HG03520 (cell line): ENCODE results near the gene DHCR24.
"Not testable (repeated sequence)": the region's sequence is repeated elsewhere in the genome, so short reads cannot be mapped to it uniquely, and the experiment has no call there.

Experiments used
- ATAC-seq: cut with Tn5 transposase; IDR thresholded peaks from one replicate; pipeline ENCODE4 v1.9.1; 2021; ENCODE audit warnings: mild to moderate bottlenecking, moderate library complexity; ENCODE audit not compliant: unreplicated experiment

Gene DHCR24

GRCh38 chr1:54888080-54888733, 1.2 kb upstream of the DHCR24 start:
- ATAC-seq, result no peak

GRCh38 chr1:54887665-54888071, 673 bp upstream of the DHCR24 start:
- no peak for ATAC-seq

GRCh38 chr1:54885807-54886723, 930 bp downstream of the DHCR24 start:
- no peak for ATAC-seq

GRCh38 chr1:54885237-54885679, 1.7 kb downstream of the DHCR24 start:
- no peak for ATAC-seq

- no peak for ATAC-seq
Observed at GRCh38 chr1:54884768-54885167, 2.2 kb downstream of the DHCR24 start.

GRCh38 chr1:54884135-54884586, 2.8 kb downstream of the DHCR24 start:
- ATAC-seq, result no peak

- ATAC-seq, result no peak
Observed at GRCh38 chr1:54883349-54884102, 3.5 kb downstream of the DHCR24 start.

- ATAC-seq, result no peak
Observed at GRCh38 chr1:54882519-54882918, 4.5 kb downstream of the DHCR24 start.

- ATAC-seq, result not testable (repeated sequence)
Observed at GRCh38 chr1:54881604-54882003, 5.4 kb downstream of the DHCR24 start.

GRCh38 chr1:54879872-54880271, 7.1 kb downstream of the DHCR24 start:
- no peak for ATAC-seq

- no peak for ATAC-seq
Observed at GRCh38 chr1:54876814-54877213, 10.2 kb downstream of the DHCR24 start.

GRCh38 chr1:54875000-54875399, 12.0 kb downstream of the DHCR24 start:
- no peak for ATAC-seq

- ATAC-seq, result no peak
Observed at GRCh38 chr1:54874079-54874830, 12.7 kb downstream of the DHCR24 start.

- no peak for ATAC-seq
Observed at GRCh38 chr1:54872036-54872331, 15.0 kb downstream of the DHCR24 start.

- ATAC-seq, result no peak
Observed at GRCh38 chr1:54871275-54872035, 15.5 kb downstream of the DHCR24 start.

- no peak for ATAC-seq
Observed at GRCh38 chr1:54870869-54871268, 16.1 kb downstream of the DHCR24 start.

- ATAC-seq, result no peak
Observed at GRCh38 chr1:54869173-54869851, 17.7 kb downstream of the DHCR24 start.

- ATAC-seq, result no peak
Observed at GRCh38 chr1:54867717-54868057, 19.3 kb downstream of the DHCR24 start.
